Neutrophil (primary cell): ENCODE data around the gene TP53BP2.
"Not testable (repeated sequence)": the region's sequence is repeated elsewhere in the genome, so short reads cannot be mapped to it uniquely, and the experiment has no call there.

Experiments
- H3K27ac ChIP-seq: fragments of 200-600 bp; sonication (generic); 2 replicates; pipeline ENCODE4 v1.5.1; 2016; ENCODE audit warnings: mild to moderate bottlenecking, moderate library complexity
- H3K27me3 ChIP-seq: fragments of 200-600 bp; sonication (generic); 2 replicates; pipeline ENCODE4 v1.6.0; 2016; ENCODE audit warnings: mild to moderate bottlenecking
- H3K36me3 ChIP-seq: fragments of 200-600 bp; sonication (generic); 2 replicates; pipeline ENCODE4 v1.5.1; 2017
- H3K4me1 ChIP-seq, 2 experiments: fragments of 200-600 bp in 1 of 2; sonication (generic) in 1 of 2; 1 replicate in 1 of 2; 2 replicates in 1 of 2; pipeline versions ENCODE4 v1.5.1 to v1.6.1; 2013 to 2016; ENCODE audit warnings: low read depth in 1 of 2, low read length in 1 of 2, mild to moderate bottlenecking in 1 of 2, moderate library complexity in 1 of 2; ENCODE audit not compliant: control insufficient read depth in 1 of 2, insufficient read depth in 1 of 2
- H3K4me3 ChIP-seq, 2 experiments: fragments of 200-600 bp in 1 of 2; sonication (generic) in 1 of 2; 1 replicate in 1 of 2; 2 replicates in 1 of 2; pipeline ENCODE4 v1.5.1; 2013 to 2016; ENCODE audit warnings: low read depth in 1 of 2, low read length in 1 of 2, mild to moderate bottlenecking in 1 of 2, moderate library complexity in 1 of 2
- H3K9me3 ChIP-seq: fragments of 200-600 bp; sonication (generic); 2 replicates; pipeline ENCODE4 v1.5.1; 2016
- CTCF ChIP-seq: fragments of 200-600 bp; sonication (generic); IDR thresholded peaks from 2 replicates; pipeline ENCODE4 v1.5.1; 2016; ENCODE audit warnings: antibody characterized with exemption

TP53BP2 gene

GRCh38 chr1:223845810-223846682, at the start of gene TP53BP2:
Gene TP53BP2 (minus strand): TSS chr1:223845947. CDS start chr1:223845680, 267 bp downstream.
- Histone ChIP-seq H3K36me3 (no peaks in the 10 kb centered on the region), H3K4me1 (peaks cover 24 to 29% of the 10 kb centered on the region in 2 experiments), H3K27ac (peak within 1 kb of the TSS; percentile 95), H3K4me3 (peak within 1 kb of the TSS; percentile 81 to 87), H3K9me3 (no peaks in the 10 kb centered on the region), H3K27me3 (no peaks in the 10 kb centered on the region)
- peak; percentile 72 for TF ChIP-seq CTCF

GRCh38 chr1:223890494-223890893, 44.7 kb upstream of the TP53BP2 start:
- not testable (repeated sequence) for H3K4me1 ChIP-seq, H3K4me3 ChIP-seq, H3K9me3 ChIP-seq, H3K27ac ChIP-seq, H3K36me3 ChIP-seq, H3K27me3 ChIP-seq

GRCh38 chr1:223889319-223889718, 43.6 kb upstream of the TP53BP2 start:
- H3K27me3 ChIP-seq, H3K4me1 ChIP-seq, H3K4me3 ChIP-seq, H3K9me3 ChIP-seq, H3K36me3 ChIP-seq, H3K27ac ChIP-seq: not testable (repeated sequence)

- no peak for TF ChIP-seq CTCF
- no peaks in the 10 kb centered on the region for H3K36me3 ChIP-seq
- no peaks in the 10 kb centered on the region for H3K4me1 ChIP-seq
- H3K27ac ChIP-seq = no peak overlapping the region
- H3K27me3 ChIP-seq = no peaks in the 10 kb centered on the region
- no peak overlapping the region for H3K4me3 ChIP-seq
- H3K9me3 ChIP-seq = no peaks in the 10 kb centered on the region
These were observed 42.1 kb upstream of the TP53BP2 start for GRCh38 chr1:223887747-223888418.

GRCh38 chr1:223886516-223886921, 40.8 kb upstream of the TP53BP2 start:
- Histone ChIP-seq H3K4me3 (no peak overlapping the region), H3K27ac (no peak overlapping the region), H3K9me3 (no peaks in the 10 kb centered on the region), H3K27me3 (no peaks in the 10 kb centered on the region), H3K36me3 (no peaks in the 10 kb centered on the region), H3K4me1 (no peaks in the 10 kb centered on the region)
- TF ChIP-seq CTCF = no peak

GRCh38 chr1:223885614-223886013, 39.9 kb upstream of the TP53BP2 start:
- no peaks in the 10 kb centered on the region for H3K36me3 ChIP-seq
- H3K9me3 ChIP-seq = no peaks in the 10 kb centered on the region
- TF ChIP-seq CTCF = no peak
- H3K27ac ChIP-seq = no peak overlapping the region
- no peaks in the 10 kb centered on the region for H3K27me3 ChIP-seq
- no peak overlapping the region for H3K4me3 ChIP-seq
- H3K4me1 ChIP-seq = no peaks in the 10 kb centered on the region
